ENCODE results near the gene PFKFB2. TPM values are rescaled to one million over a fixed set of nuclear protein-coding genes. Genes with fewer than 3 reads are reported as not detected.

The PFKFB2 gene
- 10 to 100 TPM in 1 of 2 donors, 1 to 10 TPM in 1; 9.6 to 13.7 TPM for total RNA-seq
- polyA plus RNA-seq = 1 to 10 TPM; 3.0 to 6.0 TPM
- long read RNA-seq, donor 1, partial matches to known transcripts = 3 of 9 reads
- long read RNA-seq, donor 1, other reads (novel, unspliced or antisense) = 6 of 9 reads
- long read RNA-seq, donor 2, partial matches to known transcripts = 0 of 3 reads
- long read RNA-seq, donor 2, other reads (novel, unspliced or antisense) = 3 of 3 reads

DNA sequence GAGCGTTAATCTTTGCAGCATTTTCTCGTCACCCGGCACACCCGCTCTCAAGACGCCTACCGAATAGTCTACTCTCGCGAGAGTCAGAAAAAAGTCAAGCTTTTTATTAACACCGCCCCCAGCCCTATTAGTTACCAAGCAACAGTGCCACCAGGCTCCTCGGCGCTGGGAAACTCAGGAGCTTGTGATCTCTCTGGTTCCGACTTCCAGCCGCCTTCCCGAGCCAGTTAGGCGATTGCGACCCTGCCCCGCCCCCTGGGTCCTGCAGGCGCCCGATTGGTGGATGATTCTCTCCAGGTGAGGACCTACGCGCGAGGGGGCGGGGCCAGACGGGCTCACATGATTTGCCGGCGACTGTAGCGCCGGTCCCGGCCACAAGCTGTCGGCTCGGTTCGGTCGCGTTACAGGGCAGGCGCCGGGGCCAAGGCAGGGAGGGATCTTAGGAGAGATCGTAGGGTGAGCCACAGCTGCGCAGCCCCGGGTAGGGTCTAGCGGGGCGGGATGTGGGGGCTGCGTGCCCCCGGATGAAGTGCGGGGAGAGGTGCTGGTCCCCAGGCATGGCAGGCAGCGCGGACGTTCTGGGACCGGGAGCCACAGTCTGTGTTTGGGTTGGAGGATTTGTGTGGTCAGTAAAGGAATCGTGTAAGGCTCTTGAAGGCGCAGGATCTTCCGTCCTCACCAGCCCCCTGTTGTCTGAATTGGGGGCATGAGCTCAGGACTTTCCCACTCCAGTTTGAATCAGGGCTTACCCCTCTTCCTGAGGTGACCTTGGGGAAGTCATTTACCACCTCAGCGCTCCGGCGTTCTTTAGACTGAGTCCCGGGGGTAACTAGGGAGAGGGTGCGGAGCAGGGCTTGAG lies at the start of gene PFKFB2:
PFKFB2 (plus strand) TSS at position 365 of the 859 bp plus-strand sequence. CDS start 1,443 bp downstream, outside the sequence.
- Histone ChIP-seq H3K4me1 (ENCODE audit: control insufficient read depth in 1 of 2, insufficient read depth in 2 of 2, low read length in 2 of 2) (peaks cover 0 to under 1% of the 10 kb centered on the region in 2 donors), H3K4me3 (ENCODE audit: low read length in 2 of 2) (peak within 1 kb of the TSS; percentile 32 to 35), H3K27ac (ENCODE audit: low read depth in 1 of 2, low read length in 2 of 2) (peak within 1 kb of the TSS; percentile 19 to 74), H3K36me3 (ENCODE audit: control insufficient read depth in 1 of 2, insufficient read depth in 2 of 2, low read length in 1 of 2) (peaks cover 4% of the 10 kb centered on the region in 2 donors), H3K27me3 (ENCODE audit: control insufficient read depth in 1 of 2, insufficient read depth in 2 of 2, low read length in 1 of 2) (no peaks in the 10 kb centered on the region), H3K9me3 (ENCODE audit: control insufficient read depth, low read length) (no peaks in the 10 kb centered on the region)
- whole genome bisulfite sequencing, 2 donors = 2% methylated on average over 56 of the region's 56 CpGs
- intact Hi-C loops (cut with DNase I) = no loop called here
- peak; percentile 94 for ATAC-seq (ENCODE audit: low FRiP score)
- DNase-seq = peak; percentile 98 to 99

DNA sequence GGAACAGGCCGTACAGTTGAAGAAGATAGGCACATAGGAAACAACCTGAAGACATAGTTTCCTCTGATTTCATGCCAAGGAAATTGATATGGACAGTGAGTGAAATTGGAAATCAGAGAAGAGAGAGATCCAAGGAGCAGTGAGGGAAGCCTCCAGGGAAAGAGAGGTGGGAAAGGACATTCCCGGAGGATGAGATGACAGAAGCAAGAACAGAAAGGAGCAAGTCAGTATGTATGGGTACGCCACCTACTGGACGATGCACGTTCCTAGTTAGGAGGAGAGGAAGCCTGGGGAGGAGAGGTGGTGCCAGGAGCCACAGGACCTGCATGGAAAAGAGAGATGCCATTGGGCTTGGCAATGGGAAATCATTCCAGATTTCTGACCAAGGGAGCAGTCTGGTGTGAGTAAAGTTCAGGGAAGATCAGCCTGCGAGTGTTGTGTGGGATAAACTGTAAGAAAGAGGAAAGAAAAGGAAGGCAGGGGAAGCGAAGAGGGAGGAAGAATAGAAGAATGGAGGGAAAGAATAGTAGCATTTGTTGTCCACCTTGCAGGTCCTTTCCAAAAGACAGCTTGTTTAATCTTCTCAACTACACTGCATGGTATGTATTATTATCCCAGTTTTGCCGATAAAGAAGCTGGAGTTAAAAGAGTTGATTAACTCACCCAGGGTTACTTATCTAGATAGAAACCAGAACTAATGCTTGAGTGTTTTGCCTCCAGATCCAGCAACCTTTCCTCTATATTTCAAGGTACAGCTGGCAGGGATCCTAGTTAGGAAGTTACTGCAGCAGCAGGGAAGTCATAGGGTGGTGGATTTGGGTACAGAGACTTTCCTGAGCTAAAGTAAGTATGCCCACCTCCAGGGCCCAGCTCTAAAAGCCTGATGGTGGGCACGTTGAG lies 47.9 kb upstream of the PFKFB2 start:
- no peaks in the 10 kb centered on the region for H3K36me3 ChIP-seq (ENCODE audit: control insufficient read depth in 1 of 2, insufficient read depth in 2 of 2, low read length in 1 of 2)
- H3K27me3 ChIP-seq (ENCODE audit: control insufficient read depth in 1 of 2, insufficient read depth in 2 of 2, low read length in 1 of 2) = no peaks in the 10 kb centered on the region
- 37 to 38% methylated on average over 9 of the region's 9 CpGs for WGBS, 2 donors
- no peaks in the 10 kb centered on the region for H3K4me1 ChIP-seq (ENCODE audit: control insufficient read depth in 1 of 2, insufficient read depth in 2 of 2, low read length in 2 of 2)
- H3K9me3 ChIP-seq (ENCODE audit: control insufficient read depth, low read length) = no peaks in the 10 kb centered on the region
- no peak overlapping the region for H3K27ac ChIP-seq (ENCODE audit: low read depth in 1 of 2, low read length in 2 of 2)
- ATAC-seq (ENCODE audit: low FRiP score) (no peak), DNase-seq (no peak)
- no peak overlapping the region for H3K4me3 ChIP-seq (ENCODE audit: low read length in 2 of 2)
- intact Hi-C loops (cut with DNase I) = no loop called here

DNA sequence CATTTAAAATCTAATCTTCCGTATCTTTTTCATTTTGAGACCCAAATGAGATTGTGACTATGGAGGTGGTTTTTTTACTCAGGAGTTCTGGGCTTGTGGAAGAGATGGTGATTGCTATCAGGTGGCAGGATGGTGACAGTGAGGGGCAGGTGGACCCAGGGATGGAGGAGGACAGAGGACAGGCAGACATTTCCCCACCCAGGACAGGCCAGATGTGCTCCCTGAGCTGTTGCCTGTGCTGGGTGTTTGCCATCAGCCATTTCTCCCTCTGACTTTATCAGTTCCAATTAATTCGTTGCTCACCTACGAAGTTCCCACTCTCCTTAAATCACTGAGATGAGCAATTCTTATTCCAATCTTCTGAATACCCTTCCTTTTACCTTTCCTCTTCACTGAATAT lies 47.0 kb upstream of the PFKFB2 start:
- Histone ChIP-seq H3K36me3 (ENCODE audit: control insufficient read depth in 1 of 2, insufficient read depth in 2 of 2, low read length in 1 of 2) (no peaks in the 10 kb centered on the region), H3K4me3 (ENCODE audit: low read length in 2 of 2) (no peak overlapping the region), H3K4me1 (ENCODE audit: control insufficient read depth in 1 of 2, insufficient read depth in 2 of 2, low read length in 2 of 2) (no peaks in the 10 kb centered on the region), H3K27me3 (ENCODE audit: control insufficient read depth in 1 of 2, insufficient read depth in 2 of 2, low read length in 1 of 2) (no peaks in the 10 kb centered on the region), H3K27ac (ENCODE audit: low read depth in 1 of 2, low read length in 2 of 2) (no peak overlapping the region), H3K9me3 (ENCODE audit: control insufficient read depth, low read length) (no peaks in the 10 kb centered on the region)
- DNase-seq = no peak
- ATAC-seq (ENCODE audit: low FRiP score) = no peak
- 90 to 91% methylated on average over 3 of the region's 3 CpGs for WGBS, 2 donors
- intact Hi-C loops (cut with DNase I) = no loop called here

DNA sequence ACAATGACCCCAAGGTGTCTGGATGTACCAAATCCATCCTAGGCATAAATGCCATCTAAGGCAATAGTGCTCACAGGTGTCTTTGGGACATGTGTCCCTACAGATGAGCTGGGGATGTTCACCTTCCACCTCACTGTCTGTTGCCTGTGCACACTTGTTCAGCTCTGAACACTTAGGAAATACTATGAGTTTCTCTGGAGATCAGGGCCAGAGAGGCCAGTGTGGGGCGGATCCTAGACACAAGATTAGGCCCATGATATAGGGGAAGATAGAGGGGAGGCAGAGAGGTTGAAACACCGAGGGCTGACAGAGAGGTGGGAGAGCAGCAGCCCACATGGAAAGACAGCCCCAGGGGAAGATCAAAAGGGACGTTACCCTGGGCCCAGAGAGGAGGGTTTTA lies 46.2 kb upstream of the PFKFB2 start:
- Histone ChIP-seq H3K9me3 (ENCODE audit: control insufficient read depth, low read length) (no peaks in the 10 kb centered on the region), H3K4me1 (ENCODE audit: control insufficient read depth in 1 of 2, insufficient read depth in 2 of 2, low read length in 2 of 2) (no peaks in the 10 kb centered on the region), H3K4me3 (ENCODE audit: low read length in 2 of 2) (no peak overlapping the region), H3K36me3 (ENCODE audit: control insufficient read depth in 1 of 2, insufficient read depth in 2 of 2, low read length in 1 of 2) (no peaks in the 10 kb centered on the region), H3K27ac (ENCODE audit: low read depth in 1 of 2, low read length in 2 of 2) (no peak overlapping the region), H3K27me3 (ENCODE audit: control insufficient read depth in 1 of 2, insufficient read depth in 2 of 2, low read length in 1 of 2) (no peaks in the 10 kb centered on the region)
- DNase-seq (no peak), ATAC-seq (ENCODE audit: low FRiP score) (no peak)
- 73 to 81% methylated on average over 3 of the region's 3 CpGs for WGBS, 2 donors
- intact Hi-C loops (cut with DNase I) = no loop called here

DNA sequence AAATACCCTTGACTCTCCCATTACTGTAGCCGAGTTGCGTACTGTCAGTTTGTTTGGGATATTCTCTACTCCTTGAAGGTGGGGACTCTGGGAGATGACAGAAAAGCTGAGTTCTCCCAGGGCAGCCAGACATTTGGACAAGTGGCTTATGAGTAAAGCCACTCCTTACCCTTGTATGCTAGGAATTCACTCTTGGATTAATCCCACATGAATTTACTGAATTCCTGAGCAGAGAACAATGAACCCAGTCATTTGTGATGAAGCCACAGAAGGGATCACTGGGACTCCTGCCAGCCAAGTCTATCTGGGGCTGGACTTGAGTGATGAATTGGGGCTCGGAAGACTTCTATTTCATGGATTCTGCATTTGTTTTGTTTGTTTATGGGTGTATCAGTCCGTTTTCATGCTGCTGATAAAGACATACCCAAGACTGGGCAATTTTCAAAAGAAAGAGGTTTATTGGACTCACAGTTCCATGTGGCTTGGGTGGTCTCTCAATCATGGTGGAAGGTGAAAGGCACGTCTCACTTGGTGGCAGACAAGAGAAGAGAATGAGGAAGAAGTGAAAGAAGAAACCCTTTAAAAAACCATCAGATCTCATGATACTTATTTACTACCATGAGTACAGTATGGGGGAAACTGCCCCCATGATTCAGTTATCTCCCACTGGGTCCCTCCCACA lies 45.6 kb upstream of the PFKFB2 start:
- H3K4me3 ChIP-seq (ENCODE audit: low read length in 2 of 2) = no peak overlapping the region
- DNase-seq (no peak), ATAC-seq (ENCODE audit: low FRiP score) (no peak)
- H3K9me3 ChIP-seq (ENCODE audit: control insufficient read depth, low read length) = no peaks in the 10 kb centered on the region
- 63 to 64% methylated on average over 5 of the region's 5 CpGs for WGBS, 2 donors
- H3K27ac ChIP-seq (ENCODE audit: low read depth in 1 of 2, low read length in 2 of 2) = no peak overlapping the region
- no peaks in the 10 kb centered on the region for H3K27me3 ChIP-seq (ENCODE audit: control insufficient read depth in 1 of 2, insufficient read depth in 2 of 2, low read length in 1 of 2)
- intact Hi-C loops (cut with DNase I) = no loop called here
- H3K36me3 ChIP-seq (ENCODE audit: control insufficient read depth in 1 of 2, insufficient read depth in 2 of 2, low read length in 1 of 2) = no peaks in the 10 kb centered on the region
- no peaks in the 10 kb centered on the region for H3K4me1 ChIP-seq (ENCODE audit: control insufficient read depth in 1 of 2, insufficient read depth in 2 of 2, low read length in 2 of 2)

DNA sequence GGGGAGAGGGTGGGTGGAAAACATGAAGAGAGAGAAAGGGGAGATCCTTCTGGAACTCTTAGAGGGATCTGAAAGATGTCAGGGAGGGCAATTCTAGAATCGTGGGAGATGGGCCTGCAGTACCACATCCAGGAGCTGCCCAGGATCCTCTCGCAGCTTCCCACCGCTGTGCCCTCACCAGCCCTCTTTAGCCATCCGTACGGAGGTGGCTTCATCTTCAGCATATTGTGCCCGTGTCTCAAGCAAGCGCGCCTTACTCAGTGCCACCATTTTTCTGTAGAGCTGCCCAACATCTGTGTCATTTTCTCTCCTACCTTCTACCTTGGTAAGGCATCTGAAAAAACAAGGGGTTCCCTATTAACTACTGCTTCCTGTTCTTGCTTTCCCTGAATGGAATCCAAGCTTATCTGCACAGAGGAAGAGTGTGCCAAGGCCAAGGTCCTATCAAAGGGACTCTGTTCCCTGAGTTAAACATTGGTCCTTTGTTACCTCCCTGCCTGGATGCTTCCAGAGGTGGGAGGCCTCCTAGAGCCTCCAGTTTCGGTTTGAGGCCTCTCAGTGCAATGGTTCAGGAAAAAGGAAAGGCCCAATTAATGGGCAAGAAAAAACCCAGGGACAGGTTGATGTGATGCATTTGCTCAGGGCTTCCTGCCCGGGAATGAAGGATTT lies 43.8 kb upstream of the PFKFB2 start:
- WGBS, 2 donors = 91 to 93% methylated on average over 10 of the region's 10 CpGs
- Histone ChIP-seq H3K9me3 (ENCODE audit: control insufficient read depth, low read length) (no peaks in the 10 kb centered on the region), H3K36me3 (ENCODE audit: control insufficient read depth in 1 of 2, insufficient read depth in 2 of 2, low read length in 1 of 2) (no peaks in the 10 kb centered on the region), H3K27ac (ENCODE audit: low read depth in 1 of 2, low read length in 2 of 2) (no peak overlapping the region), H3K27me3 (ENCODE audit: control insufficient read depth in 1 of 2, insufficient read depth in 2 of 2, low read length in 1 of 2) (no peaks in the 10 kb centered on the region), H3K4me1 (ENCODE audit: control insufficient read depth in 1 of 2, insufficient read depth in 2 of 2, low read length in 2 of 2) (no peaks in the 10 kb centered on the region), H3K4me3 (ENCODE audit: low read length in 2 of 2) (no peak overlapping the region)
- ATAC-seq (ENCODE audit: low FRiP score) (no peak), DNase-seq (no peak)
- intact Hi-C loops (cut with DNase I) = no loop called here

DNA sequence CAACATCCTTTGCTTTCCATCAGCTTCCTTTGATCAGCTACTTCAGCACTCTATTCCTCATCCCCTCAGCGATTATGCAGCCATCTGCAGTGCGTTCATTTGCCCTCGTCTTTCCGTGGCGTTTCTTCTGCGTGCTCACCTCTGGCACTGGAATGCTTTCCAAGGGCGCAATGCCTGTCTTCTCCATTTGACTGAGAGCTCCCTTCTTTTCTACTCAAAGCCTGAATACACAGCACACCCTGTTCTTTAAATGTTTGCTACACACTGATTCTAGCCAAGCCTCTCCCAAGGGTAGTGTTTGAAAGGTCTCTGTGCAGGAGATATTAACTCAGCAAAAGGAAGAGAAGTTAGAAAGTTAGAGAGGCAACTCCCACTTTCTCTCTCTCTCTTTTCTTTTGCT lies 43.1 kb upstream of the PFKFB2 start:
- Histone ChIP-seq H3K4me3 (ENCODE audit: low read length in 2 of 2) (no peak overlapping the region), H3K27ac (ENCODE audit: low read depth in 1 of 2, low read length in 2 of 2) (no peak overlapping the region), H3K27me3 (ENCODE audit: control insufficient read depth in 1 of 2, insufficient read depth in 2 of 2, low read length in 1 of 2) (no peaks in the 10 kb centered on the region), H3K9me3 (ENCODE audit: control insufficient read depth, low read length) (no peaks in the 10 kb centered on the region), H3K4me1 (ENCODE audit: control insufficient read depth in 1 of 2, insufficient read depth in 2 of 2, low read length in 2 of 2) (no peaks in the 10 kb centered on the region), H3K36me3 (ENCODE audit: control insufficient read depth in 1 of 2, insufficient read depth in 2 of 2, low read length in 1 of 2) (no peaks in the 10 kb centered on the region)
- ATAC-seq (ENCODE audit: low FRiP score) (no peak), DNase-seq (no peak)
- 85 to 88% methylated on average over 7 of the region's 7 CpGs for WGBS, 2 donors
- intact Hi-C loops (cut with DNase I) = no loop called here

DNA sequence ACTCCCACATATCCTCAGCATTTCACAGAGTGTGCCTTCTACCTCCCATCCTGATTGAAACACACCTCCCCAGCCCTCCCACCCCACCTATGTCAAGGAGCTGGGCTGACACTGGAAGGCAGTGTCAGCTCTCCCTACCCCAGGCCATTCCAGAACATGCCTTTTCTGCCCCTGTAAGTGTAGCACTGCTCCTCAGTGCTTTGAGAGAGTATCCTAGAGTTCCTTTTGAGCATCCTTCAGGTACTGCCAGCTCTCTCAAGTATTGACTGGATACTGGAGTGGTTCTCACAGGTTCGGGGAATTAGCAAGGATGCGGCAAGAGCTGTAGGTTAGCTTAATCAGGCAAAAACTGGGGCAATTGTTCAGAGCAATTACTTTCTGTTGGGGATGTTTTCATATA lies 42.3 kb upstream of the PFKFB2 start:
- 94 to 97% methylated on average over 2 of the region's 2 CpGs for WGBS, 2 donors
- Histone ChIP-seq H3K4me3 (ENCODE audit: low read length in 2 of 2) (no peak overlapping the region), H3K4me1 (ENCODE audit: control insufficient read depth in 1 of 2, insufficient read depth in 2 of 2, low read length in 2 of 2) (no peaks in the 10 kb centered on the region), H3K9me3 (ENCODE audit: control insufficient read depth, low read length) (no peaks in the 10 kb centered on the region), H3K36me3 (ENCODE audit: control insufficient read depth in 1 of 2, insufficient read depth in 2 of 2, low read length in 1 of 2) (no peaks in the 10 kb centered on the region), H3K27ac (ENCODE audit: low read depth in 1 of 2, low read length in 2 of 2) (no peak overlapping the region), H3K27me3 (ENCODE audit: control insufficient read depth in 1 of 2, insufficient read depth in 2 of 2, low read length in 1 of 2) (no peaks in the 10 kb centered on the region)
- ATAC-seq (ENCODE audit: low FRiP score) = no peak
- DNase-seq = no peak
- intact Hi-C loops (cut with DNase I) = no loop called here
